ENCODE measurements around the gene DUSP10.

The DUSP10 gene

GRCh38 chr1:221712198-221712684 is 29.6 kb downstream of the DUSP10 start:
- H3K27ac ChIP-seq: 0 out of 2 replicates have a peak overlapping the region, but pooled peaks have one; percentile 98
- TF ChIP-seq CTCF (IDR thresholded peaks at IDR 0.05) (no peak), ZFX (IDR thresholded peaks at IDR 0.05; ENCODE audit: borderline replicate concordance) (no peak)

GRCh38 chr1:221711656-221712055 is 30.2 kb downstream of the DUSP10 start:
- no peak for TF ChIP-seq ZFX (IDR thresholded peaks at IDR 0.05; ENCODE audit: borderline replicate concordance)
- H3K27ac ChIP-seq: peak overlapping the region; percentile 66

- H3K27ac ChIP-seq: peak overlapping the region; percentile 66
Measured at GRCh38 chr1:221711063-221711577, 30.8 kb downstream of the DUSP10 start.

GRCh38 chr1:221709854-221710253 is 32.0 kb downstream of the DUSP10 start:
- TF ChIP-seq ZFX (IDR thresholded peaks at IDR 0.05; ENCODE audit: borderline replicate concordance) (no peak), CTCF (IDR thresholded peaks at IDR 0.05) (no peak)
- peak overlapping the region; percentile 66 for H3K27ac ChIP-seq

More at GRCh38 chr1:221711063-221711577, 30.8 kb downstream of the DUSP10 start:
- TF ChIP-seq ZFX (IDR thresholded peaks at IDR 0.05; ENCODE audit: borderline replicate concordance) (no peak), CTCF (IDR thresholded peaks at IDR 0.05) (no peak)

- peak overlapping the region; percentile 66 for H3K27ac ChIP-seq
- no peak for TF ChIP-seq ZFX (IDR thresholded peaks at IDR 0.05; ENCODE audit: borderline replicate concordance)
- no peak for TF ChIP-seq CTCF (IDR thresholded peaks at IDR 0.05)
Measured at GRCh38 chr1:221708987-221709386, 32.9 kb downstream of the DUSP10 start.

- H3K27ac ChIP-seq: no peak overlapping the region; the same call in 1 of the 2 replicates
- TF ChIP-seq ZFX (IDR thresholded peaks at IDR 0.05; ENCODE audit: borderline replicate concordance) (no peak), CTCF (IDR thresholded peaks at IDR 0.05) (no peak)
Measured at GRCh38 chr1:221708076-221708571, 33.8 kb downstream of the DUSP10 start.

- TF ChIP-seq CTCF (IDR thresholded peaks at IDR 0.05) (no peak), ZFX (IDR thresholded peaks at IDR 0.05; ENCODE audit: borderline replicate concordance) (no peak)
- no peak overlapping the region for H3K27ac ChIP-seq
Measured at GRCh38 chr1:221706876-221707582, 34.9 kb downstream of the DUSP10 start.
